ENCODE measurements around the gene TRNT1. TPM values are rescaled to one million over a fixed set of nuclear protein-coding genes. Genes with fewer than 3 reads are reported as not detected.

The TRNT1 gene
- total RNA-seq, 1 donor from 2014 or later = 30.6 TPM

GRCh38 chr3:3145831-3146230 is 19.1 kb downstream of the TRNT1 start:
- Mint-ChIP-seq H3K27me3 (ENCODE audit: low read depth) (no peaks in the 10 kb centered on the region), H3K27ac (ENCODE audit: unreplicated experiment) (no peak overlapping the region), H3K4me1 (peaks cover 20% of the 10 kb centered on the region), H3K9me3 (no peaks in the 10 kb centered on the region), H3K4me3 (no peak overlapping the region), H3K36me3 (ENCODE audit: low read depth) (peaks cover 15% of the 10 kb centered on the region)
- TF ChIP-seq, protein P1, sequence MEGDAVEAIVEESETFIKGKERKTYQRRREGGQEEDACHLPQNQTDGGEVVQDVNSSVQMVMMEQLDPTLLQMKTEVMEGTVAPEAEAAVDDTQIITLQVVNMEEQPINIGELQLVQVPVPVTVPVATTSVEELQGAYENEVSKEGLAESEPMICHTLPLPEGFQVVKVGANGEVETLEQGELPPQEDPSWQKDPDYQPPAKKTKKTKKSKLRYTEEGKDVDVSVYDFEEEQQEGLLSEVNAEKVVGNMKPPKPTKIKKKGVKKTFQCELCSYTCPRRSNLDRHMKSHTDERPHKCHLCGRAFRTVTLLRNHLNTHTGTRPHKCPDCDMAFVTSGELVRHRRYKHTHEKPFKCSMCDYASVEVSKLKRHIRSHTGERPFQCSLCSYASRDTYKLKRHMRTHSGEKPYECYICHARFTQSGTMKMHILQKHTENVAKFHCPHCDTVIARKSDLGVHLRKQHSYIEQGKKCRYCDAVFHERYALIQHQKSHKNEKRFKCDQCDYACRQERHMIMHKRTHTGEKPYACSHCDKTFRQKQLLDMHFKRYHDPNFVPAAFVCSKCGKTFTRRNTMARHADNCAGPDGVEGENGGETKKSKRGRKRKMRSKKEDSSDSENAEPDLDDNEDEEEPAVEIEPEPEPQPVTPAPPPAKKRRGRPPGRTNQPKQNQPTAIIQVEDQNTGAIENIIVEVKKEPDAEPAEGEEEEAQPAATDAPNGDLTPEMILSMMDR (conservative IDR thresholded peaks at IDR 0.05) = no peak
- no peak for DNase-seq (ENCODE audit: low read depth, low spot score)

DNA sequence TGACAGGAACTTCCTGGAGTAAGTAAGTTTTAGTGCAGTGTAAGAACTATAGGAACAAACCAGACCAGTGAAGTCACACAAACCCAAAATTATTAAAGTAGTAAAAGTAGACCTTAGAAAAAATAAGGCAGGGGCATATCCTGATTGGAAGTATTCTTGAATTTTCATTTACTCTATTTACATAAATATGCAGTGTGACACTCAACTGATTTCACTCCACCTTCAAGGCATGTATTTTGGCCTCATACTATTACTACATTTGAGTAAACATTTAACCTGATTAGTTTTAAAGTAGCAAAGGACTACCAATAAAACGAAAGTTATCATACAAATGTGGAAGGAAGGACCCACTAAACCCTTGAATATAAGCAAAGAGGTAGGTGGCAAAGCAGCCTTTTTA is 22.8 kb downstream of the TRNT1 start:
- TF ChIP-seq, protein P1 (conservative IDR thresholded peaks at IDR 0.05) = no peak

GRCh38 chr3:3151513-3151912 is 24.8 kb downstream of the TRNT1 start:
- DNase-seq (ENCODE audit: low read depth, low spot score) = no peak
- no peaks in the 10 kb centered on the region for H3K4me1 Mint-ChIP-seq
- no peak overlapping the region for H3K4me3 Mint-ChIP-seq
- H3K27ac Mint-ChIP-seq (ENCODE audit: unreplicated experiment) = no peak overlapping the region
- no peaks in the 10 kb centered on the region for H3K27me3 Mint-ChIP-seq (ENCODE audit: low read depth)
- peaks cover 5% of the 10 kb centered on the region for H3K36me3 Mint-ChIP-seq (ENCODE audit: low read depth)
- TF ChIP-seq, protein P1 (conservative IDR thresholded peaks at IDR 0.05) = no peak
- H3K9me3 Mint-ChIP-seq = no peaks in the 10 kb centered on the region

More for the DNA sequence above, 22.8 kb downstream of the TRNT1 start:
- peaks cover 19% of the 10 kb centered on the region for H3K36me3 Mint-ChIP-seq (ENCODE audit: low read depth)
- H3K27me3 Mint-ChIP-seq (ENCODE audit: low read depth) = no peaks in the 10 kb centered on the region
- no peaks in the 10 kb centered on the region for H3K9me3 Mint-ChIP-seq
- no peak overlapping the region for H3K27ac Mint-ChIP-seq (ENCODE audit: unreplicated experiment)
- H3K4me1 Mint-ChIP-seq = no peaks in the 10 kb centered on the region
- no peak overlapping the region for H3K4me3 Mint-ChIP-seq
- DNase-seq (ENCODE audit: low read depth, low spot score) = no peak

DNA sequence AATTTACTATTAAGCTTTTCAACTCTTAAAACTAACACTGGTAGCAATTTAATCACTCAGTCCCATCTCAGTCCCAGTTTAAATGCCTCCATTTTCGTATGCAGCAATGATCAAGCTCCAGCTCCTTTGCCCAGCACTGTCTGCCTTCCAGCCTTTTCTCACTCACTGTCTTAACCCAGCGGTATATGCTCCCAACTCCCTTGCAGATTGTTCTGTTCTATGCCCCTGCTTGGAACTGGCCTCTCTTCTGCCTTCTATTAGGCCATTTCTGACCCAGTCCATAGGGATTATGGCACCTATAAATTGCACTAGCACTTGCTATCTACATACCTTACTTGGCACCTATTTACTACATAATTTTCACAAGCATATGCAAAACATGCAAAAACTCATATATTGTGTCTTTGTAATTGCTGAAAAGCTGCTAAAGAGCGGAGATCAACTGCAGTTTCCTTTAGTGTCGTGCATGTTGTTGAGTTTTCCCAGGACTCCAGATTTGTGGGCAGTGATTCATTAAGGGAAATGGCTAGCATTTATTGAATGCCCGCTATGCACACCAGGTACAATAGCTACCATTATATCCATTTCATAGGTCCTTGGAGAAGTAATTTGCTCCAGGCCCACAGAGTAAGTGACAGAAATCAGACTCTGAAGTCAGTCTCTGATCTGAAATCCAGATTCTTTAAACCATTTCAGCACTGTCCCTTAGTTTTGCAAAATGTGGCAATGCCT is 28.3 kb downstream of the TRNT1 start:
- no peaks in the 10 kb centered on the region for H3K9me3 Mint-ChIP-seq
- no peak for DNase-seq (ENCODE audit: low read depth, low spot score)
- no peaks in the 10 kb centered on the region for H3K4me1 Mint-ChIP-seq
- TF ChIP-seq, protein P1 (conservative IDR thresholded peaks at IDR 0.05) = no peak
- H3K36me3 Mint-ChIP-seq (ENCODE audit: low read depth) = peaks cover 4% of the 10 kb centered on the region
- H3K4me3 Mint-ChIP-seq = no peak overlapping the region
- peak overlapping the region; percentile 3 for H3K27ac Mint-ChIP-seq (ENCODE audit: unreplicated experiment)
- no peaks in the 10 kb centered on the region for H3K27me3 Mint-ChIP-seq (ENCODE audit: low read depth)

DNA sequence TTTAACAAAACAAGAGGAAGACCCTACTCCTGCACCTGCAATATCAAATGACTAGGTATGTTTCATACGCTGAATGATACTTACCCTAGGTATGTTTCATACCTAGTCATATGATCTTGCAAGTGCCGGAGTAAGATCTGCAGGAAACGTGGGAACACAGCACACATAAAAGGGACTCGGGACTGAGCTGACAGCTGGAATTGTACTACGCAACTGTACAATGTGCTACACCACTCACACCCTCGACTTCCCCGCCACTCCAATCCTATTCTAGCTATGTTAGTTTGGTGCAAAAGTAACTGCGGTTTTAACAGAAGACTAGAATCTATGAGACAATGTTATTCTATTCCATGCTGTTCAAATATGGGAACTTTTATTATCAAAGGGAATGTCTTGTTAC is 30.7 kb downstream of the TRNT1 start:
- DNase-seq (ENCODE audit: low read depth, low spot score) = no peak
- H3K4me3 Mint-ChIP-seq = no peak overlapping the region
- no peak overlapping the region for H3K27ac Mint-ChIP-seq (ENCODE audit: unreplicated experiment)
- TF ChIP-seq, protein P1 (conservative IDR thresholded peaks at IDR 0.05) = no peak
- no peaks in the 10 kb centered on the region for H3K9me3 Mint-ChIP-seq
- no peaks in the 10 kb centered on the region for H3K4me1 Mint-ChIP-seq
- no peaks in the 10 kb centered on the region for H3K27me3 Mint-ChIP-seq (ENCODE audit: low read depth)
- peaks cover 4% of the 10 kb centered on the region for H3K36me3 Mint-ChIP-seq (ENCODE audit: low read depth)
